Right lobe of liver (tissue), 6 donors: ENCODE data around the gene TMEM213. TPM values are rescaled to one million over a fixed set of nuclear protein-coding genes. Genes with fewer than 3 reads are reported as not detected.

Experiments used
- ATAC-seq, 4 donors: fragments of 200-7000 bp; cut with Tn5 transposase; one replicate each; pipeline ENCODE4 v1.9.1; 2020; ENCODE audit warnings: mild to moderate bottlenecking in 4 of 4, moderate library complexity in 4 of 4
- DNase-seq, 3 donors: peaks; one replicate each; pipeline ENCODE4 v3.0.0-alpha.2; 2020
- H3K27ac ChIP-seq, 3 donors: fragments of 200-600 bp; one replicate each; pipeline ENCODE4 v1.8.0; 2022
- H3K27me3 ChIP-seq, 2 donors: fragments of 200-600 bp; one replicate each; pipeline ENCODE4 v1.8.0; 2022
- H3K36me3 ChIP-seq, 4 donors: fragments of 200-600 bp; sonication (generic) in 1 of 4; one replicate each; pipeline versions ENCODE4 v1.5.1 to v1.8.0; 2017 to 2022; ENCODE audit warnings: control low read depth in 1 of 4
- H3K4me1 ChIP-seq, 4 donors: fragments of 200-600 bp; sonication (generic) in 1 of 4; one replicate each; pipeline versions ENCODE4 v1.5.1 to v1.8.0; 2017 to 2022; ENCODE audit warnings: control low read depth in 1 of 4
- H3K4me3 ChIP-seq, 3 donors: fragments of 200-600 bp; one replicate each; pipeline ENCODE4 v1.8.0; 2022
- H3K9me3 ChIP-seq, 4 donors: fragments of 200-600 bp; sonication (generic) in 1 of 4; one replicate each; pipeline versions ENCODE4 v1.5.1 to v1.8.0; 2017 to 2022; ENCODE audit warnings: control low read depth in 1 of 4
- POLR2A ChIP-seq: fragments of 450-650 bp; IDR thresholded peaks from one replicate; pipeline ENCODE4 v1.6.1; 2017; ENCODE audit warnings: antibody characterized with exemption, mild to moderate bottlenecking
- WGBS: methylation state at CpG from one replicate; pipeline ENCODE4 v1.1.6; 2018; ENCODE audit warnings: low coverage, low lambda C conversion rate; ENCODE audit not compliant: insufficient coverage; ENCODE audit errors: missing lambda C conversion rate; 5-methylcytosine and 5-hydroxymethylcytosine counted together
- intact Hi-C, 2 donors: fragments of 100-400 bp; cut with DNase I; formaldehyde crosslinking; loops; one replicate each; pipeline versions ENCODE4 v1.11.2 to v1.14.1; 2022
- long read RNA-seq: library from polyadenylated mRNA; unstranded; transcript quantifications from one replicate; pipeline ENCODE4 v2.0.0, GENCODE V29; 2019
- total RNA-seq, 6 experiments: library from RNA; depleted of rRNA in 2 of 6; stranded (reverse); fragments of >200 nt in 2 of 6; fragmentation: NEBNext Ultra II Directional in 3 of 6; extraction: Animal tissue kit (Norgen Biotek cat#: 25700) in 3 of 6; gene quantifications; one replicate each; pipeline versions ENCODE4 v1.1.0 to v1.2.4, GENCODE V29; 2016 to 2023
- TF ChIP-seq, protein P1 (sequence below), 4 donors: fragments of 200-600 bp in 3 of 4; fragments of 450-650 bp in 1 of 4; IDR thresholded peaks; one replicate each; pipeline versions ENCODE4 v1.5.1 to v1.8.0; 2016 to 2022; ENCODE audit warnings: antibody characterized with exemption in 4 of 4, mild to moderate bottlenecking in 2 of 4
- donor health status: DM: no; HTN: yes; CAD: no.
- donor health status: DM: no; HTN: no; CAD: no.
- donor health status: DM: no; HTN: no; CAD: no.
- donor health status: DM: no; HTN: yes; CAD: no.
- donor health status: DM: no; HTN: yes; CAD: no.

TMEM213 gene, protein sequence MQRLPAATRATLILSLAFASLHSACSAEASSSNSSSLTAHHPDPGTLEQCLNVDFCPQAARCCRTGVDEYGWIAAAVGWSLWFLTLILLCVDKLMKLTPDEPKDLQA
- not detected for total RNA-seq
- long read RNA-seq = 0 reads

DNA sequence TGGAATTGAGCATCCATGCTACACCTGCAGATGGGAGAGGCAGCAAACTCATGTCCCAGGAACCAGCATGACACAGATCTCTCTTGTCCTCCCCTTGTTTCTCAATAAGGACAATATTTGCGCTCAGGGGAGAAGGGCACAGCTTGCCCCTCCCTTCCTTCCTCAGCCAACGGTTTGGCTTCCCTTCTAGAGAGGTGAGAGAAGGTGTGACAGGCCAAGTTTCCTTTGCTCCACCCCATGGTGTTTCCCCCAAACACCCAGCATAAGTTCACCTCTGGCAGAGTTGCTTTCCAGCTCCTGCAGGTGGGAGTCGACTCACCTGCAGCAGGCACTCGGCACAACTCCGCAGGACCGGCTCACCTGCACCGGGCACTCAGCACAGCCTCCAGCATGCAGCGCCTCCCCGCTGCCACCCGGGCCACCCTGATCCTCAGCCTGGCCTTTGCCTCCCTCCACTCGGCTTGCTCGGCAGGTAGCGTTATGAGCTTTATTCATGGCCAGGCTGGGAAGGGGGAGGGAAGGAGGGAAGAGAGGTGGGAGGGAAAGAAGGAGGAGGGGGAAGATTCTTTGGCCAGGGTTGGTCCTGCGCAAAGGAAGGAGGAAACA lies at the start of gene TMEM213, which contains the start of gene ATP6V0A4:
Gene TMEM213, plus strand, starts transcription at position 280 of the 606 bp plus-strand sequence. Its CDS starts 111 bp downstream, at position 391.
Gene ATP6V0A4, minus strand, starts transcription at position 482 of the 606 bp plus-strand sequence. CDS start 26,949 bp downstream, outside the sequence.
- H3K4me3 ChIP-seq = no peak within 1 kb of the TSS
- intact Hi-C loops = no loop called here
- no peak for ATAC-seq
- H3K27ac ChIP-seq = no peak within 1 kb of the TSS
- no peak for TF ChIP-seq POLR2A
- TF ChIP-seq, protein P1, sequence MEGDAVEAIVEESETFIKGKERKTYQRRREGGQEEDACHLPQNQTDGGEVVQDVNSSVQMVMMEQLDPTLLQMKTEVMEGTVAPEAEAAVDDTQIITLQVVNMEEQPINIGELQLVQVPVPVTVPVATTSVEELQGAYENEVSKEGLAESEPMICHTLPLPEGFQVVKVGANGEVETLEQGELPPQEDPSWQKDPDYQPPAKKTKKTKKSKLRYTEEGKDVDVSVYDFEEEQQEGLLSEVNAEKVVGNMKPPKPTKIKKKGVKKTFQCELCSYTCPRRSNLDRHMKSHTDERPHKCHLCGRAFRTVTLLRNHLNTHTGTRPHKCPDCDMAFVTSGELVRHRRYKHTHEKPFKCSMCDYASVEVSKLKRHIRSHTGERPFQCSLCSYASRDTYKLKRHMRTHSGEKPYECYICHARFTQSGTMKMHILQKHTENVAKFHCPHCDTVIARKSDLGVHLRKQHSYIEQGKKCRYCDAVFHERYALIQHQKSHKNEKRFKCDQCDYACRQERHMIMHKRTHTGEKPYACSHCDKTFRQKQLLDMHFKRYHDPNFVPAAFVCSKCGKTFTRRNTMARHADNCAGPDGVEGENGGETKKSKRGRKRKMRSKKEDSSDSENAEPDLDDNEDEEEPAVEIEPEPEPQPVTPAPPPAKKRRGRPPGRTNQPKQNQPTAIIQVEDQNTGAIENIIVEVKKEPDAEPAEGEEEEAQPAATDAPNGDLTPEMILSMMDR (IDR thresholded peaks at IDR 0.05) = no peak
- no peaks in the 10 kb centered on the region for H3K27me3 ChIP-seq
- no peaks in the 10 kb centered on the region for H3K36me3 ChIP-seq
- DNase-seq = no peak
- 18% methylated on average over 10 of the region's 14 CpGs for WGBS
- no peaks in the 10 kb centered on the region for H3K9me3 ChIP-seq
- H3K4me1 ChIP-seq = no peaks in the 10 kb centered on the region

DNA sequence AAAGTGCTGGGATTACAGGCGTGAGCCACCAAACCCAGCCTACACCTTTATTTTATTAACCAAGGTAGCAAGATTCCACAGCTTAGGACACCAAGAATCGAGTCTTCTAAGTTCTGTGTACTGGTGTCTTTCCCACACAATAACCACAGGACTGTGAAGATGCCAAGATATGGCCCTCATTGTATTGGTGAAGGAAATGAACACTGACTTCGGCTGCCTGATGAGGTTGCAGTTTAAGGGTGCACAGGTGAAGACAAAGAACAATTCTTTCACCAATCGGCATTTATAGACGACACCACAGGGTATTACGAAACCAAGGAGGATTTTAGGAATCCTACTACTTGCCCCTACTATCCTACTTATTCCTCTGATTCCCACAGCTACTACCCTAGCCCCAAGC lies 49.1 kb upstream of the TMEM213 start:
- DNase-seq (no peak), ATAC-seq (no peak)
- no peaks in the 10 kb centered on the region for H3K9me3 ChIP-seq
- no peak overlapping the region for H3K27ac ChIP-seq
- H3K4me3 ChIP-seq = no peak overlapping the region
- 86% methylated on average over 5 of the region's 6 CpGs for WGBS
- no peaks in the 10 kb centered on the region for H3K36me3 ChIP-seq
- peaks cover 0 to 7% (median 0%) of the 10 kb centered on the region in 4 donors for H3K4me1 ChIP-seq
- TF ChIP-seq, protein P1 (IDR thresholded peaks at IDR 0.05) = no peak
- TF ChIP-seq POLR2A = no peak
- H3K27me3 ChIP-seq = no peaks in the 10 kb centered on the region
- intact Hi-C loops = no loop called here

DNA sequence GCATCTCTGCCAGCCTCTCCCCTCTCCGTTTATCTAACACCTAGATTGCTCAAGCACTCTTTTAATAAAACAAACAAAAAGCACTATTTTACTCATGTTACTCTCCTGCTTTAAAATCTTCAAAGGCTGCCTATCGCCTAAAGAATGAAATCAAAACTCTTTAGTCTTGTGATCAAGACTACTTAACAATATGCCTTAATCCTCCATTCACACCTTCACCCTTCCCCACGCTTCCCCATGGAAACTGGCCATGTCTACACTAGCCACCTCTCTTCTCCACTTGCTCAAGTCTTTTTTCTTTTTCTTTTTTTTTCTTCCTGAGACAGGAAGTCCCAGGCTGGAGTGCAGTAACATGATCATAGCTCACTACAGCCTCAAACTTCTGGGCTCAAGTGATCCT lies 47.8 kb upstream of the TMEM213 start:
- no peak overlapping the region for H3K4me3 ChIP-seq
- intact Hi-C loops = no loop called here
- TF ChIP-seq POLR2A = no peak
- TF ChIP-seq, protein P1 (IDR thresholded peaks at IDR 0.05) = no peak
- H3K36me3 ChIP-seq = no peaks in the 10 kb centered on the region
- H3K4me1 ChIP-seq = peaks cover 0 to 7% (median 0%) of the 10 kb centered on the region in 4 donors
- ATAC-seq (no peak), DNase-seq (no peak)
- H3K9me3 ChIP-seq = no peaks in the 10 kb centered on the region
- no peaks in the 10 kb centered on the region for H3K27me3 ChIP-seq
- H3K27ac ChIP-seq = no peak overlapping the region
- 49% methylated on average over 3 of the region's 3 CpGs for WGBS

DNA sequence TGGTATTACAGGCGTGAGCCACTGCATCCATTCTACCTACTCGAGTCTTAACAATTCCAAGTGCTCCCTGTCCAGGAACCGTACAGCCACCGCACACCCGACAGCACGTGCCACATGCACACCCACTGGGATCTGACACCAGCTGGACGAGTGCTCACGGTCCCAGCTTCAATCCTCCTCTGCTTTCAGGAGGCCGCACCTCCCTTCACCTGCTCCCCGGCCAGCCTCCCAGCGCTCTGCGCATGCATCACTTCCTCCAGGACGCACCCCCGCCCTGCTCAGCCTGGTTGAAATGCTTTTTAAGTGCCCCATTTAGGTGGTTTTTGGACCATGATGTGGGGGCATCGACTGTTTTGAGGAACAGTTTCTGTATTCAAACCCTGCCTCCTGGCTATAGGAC lies 47.3 kb upstream of the TMEM213 start:
- whole genome bisulfite sequencing = 92% methylated on average over 4 of the region's 15 CpGs
- intact Hi-C loops = no loop called here
- Histone ChIP-seq H3K4me3 (no peak overlapping the region), H3K27me3 (no peaks in the 10 kb centered on the region), H3K36me3 (no peaks in the 10 kb centered on the region), H3K27ac (no peak overlapping the region), H3K9me3 (no peaks in the 10 kb centered on the region), H3K4me1 (peaks cover 0 to 7% (median 0%) of the 10 kb centered on the region in 4 donors)
- ATAC-seq (no peak), DNase-seq (no peak)
- TF ChIP-seq, protein P1 (IDR thresholded peaks at IDR 0.05) = no peak
